ENCODE results near the gene MST1R. TPM values are rescaled to one million over a fixed set of nuclear protein-coding genes. Genes with fewer than 3 reads are reported as not detected.
"Not testable (repeated sequence)": the region's sequence is repeated elsewhere in the genome, so short reads cannot be mapped to it uniquely, and the experiment has no call there.

The MST1R gene
- total RNA-seq, 1 donor from 2014 or later = 0.99 TPM

GRCh38 chr3:49911611-49912010, 7.9 kb upstream of the MST1R start:
- DNase-seq (ENCODE audit: low read depth, low spot score) = no peak

- no peak for DNase-seq (ENCODE audit: low read depth, low spot score)
These were observed 7.4 kb upstream of the MST1R start for GRCh38 chr3:49911124-49911420.

GRCh38 chr3:49910409-49911123, 6.9 kb upstream of the MST1R start:
- DNase-seq (ENCODE audit: low read depth, low spot score) = no peak

GRCh38 chr3:49908373-49909199, 4.9 kb upstream of the MST1R start:
- no peak for DNase-seq (ENCODE audit: low read depth, low spot score)

GRCh38 chr3:49906073-49906743, 2.5 kb upstream of the MST1R start:
- no peak for DNase-seq (ENCODE audit: low read depth, low spot score)

- DNase-seq (ENCODE audit: low read depth, low spot score) = not testable (repeated sequence)
These were observed 775 bp upstream of the MST1R start for GRCh38 chr3:49904448-49904847.

- no peak for DNase-seq (ENCODE audit: low read depth, low spot score)
These were observed 945 bp downstream of the MST1R start for GRCh38 chr3:49902511-49903345.

- no peak for DNase-seq (ENCODE audit: low read depth, low spot score)
These were observed 2.0 kb downstream of the MST1R start for GRCh38 chr3:49901366-49902339.

- no peak for DNase-seq (ENCODE audit: low read depth, low spot score)
These were observed 3.1 kb downstream of the MST1R start for GRCh38 chr3:49900491-49901153.

GRCh38 chr3:49899815-49900214, 3.9 kb downstream of the MST1R start:
- no peak for DNase-seq (ENCODE audit: low read depth, low spot score)

GRCh38 chr3:49898991-49899390, 4.7 kb downstream of the MST1R start:
- no peak for DNase-seq (ENCODE audit: low read depth, low spot score)

- DNase-seq (ENCODE audit: low read depth, low spot score) = no peak
These were observed 7.3 kb downstream of the MST1R start for GRCh38 chr3:49896345-49896744.

- no peak for DNase-seq (ENCODE audit: low read depth, low spot score)
These were observed 7.9 kb downstream of the MST1R start for GRCh38 chr3:49895791-49896190.

- DNase-seq (ENCODE audit: low read depth, low spot score) = no peak
These were observed 14.4 kb downstream of the MST1R start for GRCh38 chr3:49889296-49889695.

- DNase-seq (ENCODE audit: low read depth, low spot score) = no peak
These were observed 16.8 kb downstream of the MST1R start for GRCh38 chr3:49886922-49887265.

- DNase-seq (ENCODE audit: low read depth, low spot score) = no peak
These were observed 19.7 kb downstream of the MST1R start for GRCh38 chr3:49883998-49884397.

GRCh38 chr3:49882166-49882565, 21.5 kb downstream of the MST1R start:
- DNase-seq (ENCODE audit: low read depth, low spot score) = no peak

GRCh38 chr3:49880581-49881315, 22.9 kb downstream of the MST1R start:
- no peak for DNase-seq (ENCODE audit: low read depth, low spot score)

GRCh38 chr3:49879721-49880120, 24.0 kb downstream of the MST1R start:
- DNase-seq (ENCODE audit: low read depth, low spot score) = no peak
